K562 (cell line): ENCODE results near the gene DHX38. TPM values are rescaled to one million over a fixed set of nuclear protein-coding genes. Genes with fewer than 3 reads are reported as not detected.

ENCODE experiments used
- ATAC-seq: fragments of 200-7000 bp; cut with Tn5 transposase; 3 replicates; pipeline ENCODE4 v1.9.1; 2020; ENCODE audit warnings: moderate library complexity
- BruUV-seq: library from RNA; stranded (reverse); fragments of 400-500 nt; replicated peaks from 2 replicates; lab custom pipeline; 2021; lab: Mats Ljungman, UMichigan
- CTCF ChIA-PET: fragments of 300-600 bp; formaldehyde crosslinking; extraction: SDS; loops from one replicate; lab custom pipeline; 2021; ENCODE audit warnings: low intra/inter-chr PET ratio; lab: Yijun Ruan, JAX
- POLR2A ChIA-PET: fragments of 300-600, 350-650 bp; sonication (Branson Sonifier 250); formaldehyde crosslinking; extraction: SDS; loops from one replicate; lab custom pipeline; 2021; ENCODE audit warnings: antibody characterized with exemption, inconsistent platforms; lab: Yijun Ruan, JAX
- DNase-seq, 4 experiments: peaks; one replicate each; pipeline versions ENCODE4 v3.0.0 to v3.0.0-alpha.2; 2011 to 2018; ENCODE audit warnings: low spot score in 3 of 4, mixed read lengths in 3 of 4; ENCODE audit errors: extremely low read depth in 1 of 4
- FAIRE-seq: peaks from 2 replicates; lab custom pipeline; 2011; peaks lifted over from hg19 to GRCh38; lab: Jason Lieb, UNC
- H2AFZ ChIP-seq: 2 replicates; pipeline ENCODE4 v1.6.0; 2011; ENCODE audit warnings: low read depth, low read length, control low read depth, inconsistent platforms
- H3K27ac ChIP-seq: fragments of 200-600 bp; 3 replicates; pipeline ENCODE4 v1.8.0; 2011; ENCODE audit warnings: low read depth, mild to moderate bottlenecking, control low read depth, inconsistent platforms, low read length, moderate library complexity, mixed read lengths; ENCODE audit errors: extremely low read depth
- H3K27me3 ChIP-seq, 2 experiments: fragments of 300-600 bp in 1 of 2; 2 replicates in 1 of 2; 3 replicates in 1 of 2; pipeline versions ENCODE4 v1.6.0 to v1.8.0; 2011; ENCODE audit warnings: inconsistent platforms in 2 of 2, low read length in 2 of 2, mild to moderate bottlenecking in 1 of 2, mixed read lengths in 1 of 2, moderate library complexity in 1 of 2; ENCODE audit not compliant: control insufficient read depth in 2 of 2, insufficient read depth in 2 of 2
- H3K36me3 ChIP-seq: fragments of 300-600 bp; 3 replicates; pipeline ENCODE4 v1.8.0; 2011; ENCODE audit warnings: mild to moderate bottlenecking, low read length, inconsistent platforms; ENCODE audit not compliant: control insufficient read depth, insufficient read depth
- H3K4me1 ChIP-seq, 2 experiments: fragments of 200-600 bp in 1 of 2; replicated peaks in 1 of 2; 2 replicates in 1 of 2; 3 replicates in 1 of 2; pipeline versions ENCODE4 v1.5.1 to v1.8.0; 2011; ENCODE audit warnings: inconsistent platforms in 2 of 2, low read length in 2 of 2, mild to moderate bottlenecking in 1 of 2, mixed read lengths in 1 of 2, moderate library complexity in 1 of 2; ENCODE audit not compliant: control insufficient read depth in 2 of 2, insufficient read depth in 2 of 2
- H3K4me2 ChIP-seq: 2 replicates; pipeline ENCODE4 v1.6.1; 2011; ENCODE audit warnings: low read length, control low read depth, inconsistent platforms, mixed read lengths; ENCODE audit not compliant: insufficient read depth
- H3K4me3 ChIP-seq: fragments of 200-600 bp; sonication (generic), shearing (Covaris generic); 2 replicates; pipeline ENCODE4 v1.5.1; 2016; ENCODE audit warnings: control low read depth, inconsistent platforms
- H3K79me2 ChIP-seq: fragments of 200-600 bp; 3 replicates; pipeline ENCODE4 v1.8.0; 2011; ENCODE audit warnings: low read length, inconsistent platforms; ENCODE audit not compliant: control insufficient read depth, insufficient read depth
- H3K9ac ChIP-seq, 2 experiments: 2 replicates each; pipeline versions ENCODE4 v1.6.0 to v1.6.1; 2011; ENCODE audit warnings: low read depth in 2 of 2, low read length in 2 of 2, control low read depth in 1 of 2, inconsistent platforms in 1 of 2, mild to moderate bottlenecking in 1 of 2, mixed read lengths in 1 of 2; ENCODE audit not compliant: insufficient read depth in 1 of 2
- H3K9me1 ChIP-seq: one replicate; pipeline ENCODE4 v1.6.0; 2011; ENCODE audit warnings: inconsistent platforms, mild to moderate bottlenecking, low read length, moderate library complexity; ENCODE audit not compliant: control insufficient read depth, insufficient read depth
- H3K9me3 ChIP-seq: replicated peaks from 2 replicates; pipeline ENCODE4 v1.5.1; 2011; ENCODE audit warnings: low read depth, low read length, inconsistent platforms; ENCODE audit not compliant: control insufficient read depth, insufficient read depth
- H4K20me1 ChIP-seq: replicated peaks from 2 replicates; pipeline ENCODE4 v1.6.1; 2011; ENCODE audit warnings: low read length, inconsistent platforms, mixed read lengths; ENCODE audit not compliant: control insufficient read depth, insufficient read depth
- ELF1 ChIP-seq: fragments of 200-800 bp; sonication (Bioruptor generic); IDR thresholded peaks from 2 replicates; pipeline ENCODE4 v1.6.1; 2016; ENCODE audit warnings: missing genetic modification characterization, missing compliant biosample characterization
- NCOA6 ChIP-seq: fragments of 450-650 bp; IDR thresholded peaks from 2 replicates; pipeline ENCODE4 v1.6.1; 2017; ENCODE audit warnings: mild to moderate bottlenecking
- TOE1 ChIP-seq, 2 experiments: fragments of 450-650 bp in 1 of 2; sonication (generic) in 1 of 2; formaldehyde crosslinking in 1 of 2; IDR thresholded peaks; 2 replicates each; pipeline versions ENCODE4 v1.7.1 to v1.8.0; 2016 to 2022; ENCODE audit warnings: borderline replicate concordance in 2 of 2, mild to moderate bottlenecking in 2 of 2, antibody characterized with exemption in 1 of 2, inconsistent platforms in 1 of 2, low read depth in 1 of 2, missing genetic modification reagents in 1 of 2, moderate library complexity in 1 of 2
- WGBS: fragments of 100-300 bp; shearing (Covaris generic); methylation state at CpG from one replicate; pipeline ENCODE4 v1.1.6; 2016; ENCODE audit warnings: low coverage, mixed read lengths; ENCODE audit not compliant: insufficient coverage; ENCODE audit errors: missing lambda C conversion rate; 5-methylcytosine and 5-hydroxymethylcytosine counted together
- in situ Hi-C: fragments of 300-500 bp; cut with MboI; formaldehyde crosslinking; loops from 4 replicates; pipeline ENCODE4 v1.15.0; 2018; ENCODE audit warnings: inconsistent platforms, mixed read lengths
- intact Hi-C: fragments of 100-400 bp; cut with micrococcal nuclease; formaldehyde crosslinking; loops from 2 replicates; pipeline ENCODE4 v1.14.2; 2022
- polyA plus RNA-seq, 8 experiments: library from polyadenylated mRNA; depleted of rRNA in 4 of 8; stranded (reverse) in 5 of 8; unstranded in 3 of 8; fragments of >200 nt; fragmentation: Nextera tagmentation in 2 of 8; fragmentation: Illumina TruSeq in 1 of 8; extraction: Ambion mirVana in 2 of 8; extraction: Trizol in 1 of 8; gene quantifications; 2 replicates each; pipeline versions ENCODE4 v1.2.1 to v1.2.3, GENCODE V29; 2011 to 2014; ENCODE audit warnings: inconsistent platforms in 1 of 8, missing spikeins in 1 of 8
- total RNA-seq, 7 experiments: library from RNA; depleted of rRNA in 6 of 7; stranded (reverse); fragments of >200 nt in 6 of 7; fragmentation: Illumina TruSeq in 2 of 7; extraction: Trizol in 2 of 7; gene quantifications; 2 replicates each; pipeline versions ENCODE4 v1.2.1 to v1.2.3, GENCODE V29; 2011 to 2021; ENCODE audit warnings: low replicate concordance in 1 of 7

The DHX38 gene
- total and polyA plus RNA-seq, 9 of the 15 experiments (the other 6 are each of a cell fraction or from before 2014, with no cell fraction given) = 2.8 to 76.8 (median 40.8) TPM

- TF ChIP-seq TOE1 (IDR thresholded peaks at IDR 0.05; ENCODE audit: borderline replicate concordance) (peak; percentile 89), TOE1 (CRISPR knock-in tag; IDR thresholded peaks at IDR 0.05; ENCODE audit: borderline replicate concordance, low read depth) (no peak)
- TF ChIP-seq, all 486 proteins: peak for 19
Measured at GRCh38 chr16:72124761-72125634, 31.4 kb downstream of the DHX38 start (continued).

GRCh38 chr16:72125635-72126428, 32.2 kb downstream of the DHX38 start:
- in situ Hi-C loops (no loop called here), intact Hi-C loops (loop anchor here (2.0 to 5.0 kb wide), 3 partner anchors 25 to 1831 kb away; no protein-coding TSS in a partner anchor)
- POLR2A ChIA-PET = no interaction called here
- Histone ChIP-seq H3K4me1 (peaks cover 0 to 8% of the 10 kb centered on the region in 2 experiments; a peak in 1 of 5 replicates), H3K4me2 (no peak overlapping the region), H3K9me1 (no peaks in the 10 kb centered on the region), H3K27ac (no peak overlapping the region), H3K36me3 (no peaks in the 10 kb centered on the region), H2AFZ (peak overlapping the region; percentile 28; the same call in 1 of the 2 replicates), H3K9me3 (no peaks in the 10 kb centered on the region), H3K79me2 (no peaks in the 10 kb centered on the region), H4K20me1 (no peaks in the 10 kb centered on the region; the same call in 1 of the 2 replicates), H3K9ac (no peak overlapping the region; a peak in 1 of 4 replicates), H3K4me3 (no peak overlapping the region), H3K27me3 (peaks cover 5 to 11% of the 10 kb centered on the region in 2 experiments; a peak in 3 of 5 replicates)
- DNase-seq (peak in 1 of 4 experiments; percentile 25), ATAC-seq (peak; percentile 41; the same call in 2 of the 3 replicates), FAIRE-seq (no peak)
- CTCF ChIA-PET = interaction anchor here (1.2 kb wide), 1 partner anchor 115 kb away, joined by 3 read pairs; no protein-coding TSS in a partner anchor
- TF ChIP-seq NCOA6 = no peak
- 0 out of 2 replicates have a peak, but pooled peaks have one; percentile 14 for TF ChIP-seq ELF1 (tag)
- WGBS = 10% methylated on average over 8 of the region's 9 CpGs
- BruUV-seq = no TSS peak
